Measurements from ENCODE around the gene PRKCSH. TPM values are rescaled to one million over a fixed set of nuclear protein-coding genes. Genes with fewer than 3 reads are reported as not detected.

The PRKCSH gene
- total RNA-seq, 4 donors from 2014 or later = 64.1 to 107 (median 99.1) TPM

- no peak overlapping the region for H3K27ac ChIP-seq
- WGBS, 2 donors = no CpG with 5 or more reads among the region's 86 CpGs
- intact Hi-C loops (cut with DNase I) = no loop called here
- H3K27me3 ChIP-seq = peaks cover 14 to 62% (median 20%) of the 10 kb centered on the region in 4 donors
- peaks cover 10 to 47% (median 36%) of the 10 kb centered on the region in 3 donors for H3K4me1 ChIP-seq
- H3K36me3 ChIP-seq = peaks cover 0 to 12% (median 0%) of the 10 kb centered on the region in 3 donors
- no peak for DNase-seq
- H3K9me3 ChIP-seq = no peaks in the 10 kb centered on the region
- TF ChIP-seq CTCF (IDR thresholded peaks at IDR 0.05) (no peak), POLR2A (IDR thresholded peaks at IDR 0.05) (no peak)
- peak overlapping the region in 2 of 4 donors; percentile 27 to 45 for H3K4me3 ChIP-seq
Measured at GRCh38 chr19:11479898-11480714, 44.7 kb downstream of the PRKCSH start.

GRCh38 chr19:11480715-11481533 is 45.5 kb downstream of the PRKCSH start, which contains the start of gene ELAVL3:
Gene ELAVL3 (minus strand): TSS chr19:11481046. CDS start chr19:11480608, 438 bp downstream.
- Histone ChIP-seq H3K36me3 (peaks cover 0 to 18% (median 0%) of the 10 kb centered on the region in 3 donors), H3K27ac (no peak within 1 kb of the TSS), H3K4me1 (peaks cover 10 to 47% (median 36%) of the 10 kb centered on the region in 3 donors), H3K27me3 (peaks cover 14 to 69% (median 20%) of the 10 kb centered on the region in 4 donors), H3K4me3 (peak within 1 kb of the TSS in 2 of 4 donors; percentile 27 to 51), H3K9me3 (no peaks in the 10 kb centered on the region)
- WGBS, 2 donors = 14 to 21% methylated on average over 4 to 25 of the region's 77 CpGs
- DNase-seq = no peak
- TF ChIP-seq POLR2A (IDR thresholded peaks at IDR 0.05) (no peak), CTCF (IDR thresholded peaks at IDR 0.05) (peak in 1 of 6 experiments; percentile 19)
- intact Hi-C loops (cut with DNase I) = no loop called here

- no peak overlapping the region for H3K27ac ChIP-seq
- peaks cover 0 to 27% (median 0%) of the 10 kb centered on the region in 3 donors for H3K36me3 ChIP-seq
- peaks cover 10 to 47% (median 36%) of the 10 kb centered on the region in 3 donors for H3K4me1 ChIP-seq
- H3K4me3 ChIP-seq = peak overlapping the region; percentile 1 to 51 (median 33)
- no peaks in the 10 kb centered on the region for H3K9me3 ChIP-seq
- TF ChIP-seq CTCF (IDR thresholded peaks at IDR 0.05) = no peak
- no peak for TF ChIP-seq POLR2A (IDR thresholded peaks at IDR 0.05)
- DNase-seq = no peak
- intact Hi-C loops (cut with DNase I) = no loop called here
- peaks cover 14 to 69% (median 20%) of the 10 kb centered on the region in 4 donors for H3K27me3 ChIP-seq
- WGBS, 2 donors = 11 to 21% methylated on average over 5 to 8 of the region's 50 CpGs
Measured at GRCh38 chr19:11481534-11482383, 46.3 kb downstream of the PRKCSH start.

GRCh38 chr19:11482384-11483050 is 47.1 kb downstream of the PRKCSH start:
- intact Hi-C loops (cut with DNase I) = no loop called here
- TF ChIP-seq CTCF (IDR thresholded peaks at IDR 0.05) = peak; percentile 96 to 99 (median 98)
- no peak for TF ChIP-seq POLR2A (IDR thresholded peaks at IDR 0.05)
- 4 to 7% methylated on average over 14 to 24 of the region's 58 CpGs for WGBS, 2 donors

More at GRCh38 chr19:11482384-11483050, 47.1 kb downstream of the PRKCSH start:
- DNase-seq = no peak
- Histone ChIP-seq H3K9me3 (no peaks in the 10 kb centered on the region), H3K36me3 (peaks cover 0 to 34% (median 0%) of the 10 kb centered on the region in 3 donors), H3K4me1 (peaks cover 10 to 47% (median 36%) of the 10 kb centered on the region in 3 donors), H3K4me3 (peak overlapping the region; percentile 1 to 51 (median 33)), H3K27me3 (peaks cover 14 to 69% (median 20%) of the 10 kb centered on the region in 4 donors), H3K27ac (no peak overlapping the region)

Data from esophagus squamous epithelium (tissue), 5 donors.